Activated gamma-delta T cell treated with anti-CD3 and anti-CD28 coated beads, Interleukin-2, amount 50 U/mL, for 16 hours (primary cell): ENCODE results near the gene VAPA.

Experiments used
- DNase-seq: peaks from one replicate; pipeline ENCODE4 v3.0.0-alpha.2; 2020; ENCODE audit warnings: low read depth

Gene VAPA

GRCh38 chr18:9974279-9974915, 60.6 kb downstream of the VAPA start:
- DNase-seq = no peak

- no peak for DNase-seq
These were observed 61.8 kb downstream of the VAPA start for GRCh38 chr18:9975658-9976057.

DNA sequence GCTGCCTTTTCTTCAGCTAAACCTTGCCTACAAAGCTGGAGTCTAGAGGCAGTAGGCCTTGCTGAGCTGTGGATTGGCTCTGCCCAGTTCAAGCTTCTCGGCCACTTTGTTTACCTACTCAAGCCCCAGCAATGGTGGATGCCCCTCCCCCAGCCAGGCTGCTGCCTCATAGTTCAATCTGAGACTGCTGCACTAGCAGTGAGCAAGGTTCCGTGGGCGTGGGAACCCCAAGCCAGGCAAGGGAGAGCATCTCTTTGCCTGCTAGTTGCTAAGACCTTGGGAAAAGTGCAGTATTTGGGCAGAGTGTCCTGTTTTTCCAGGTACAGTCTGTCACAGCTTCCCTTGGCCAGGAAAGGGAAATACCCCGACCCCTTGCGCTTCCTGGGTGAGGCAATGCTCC, 68.9 kb downstream of the VAPA start:
- no peak for DNase-seq

GRCh38 chr18:9984080-9984479, 70.3 kb downstream of the VAPA start:
- no peak for DNase-seq

- DNase-seq = no peak
These were observed 71.8 kb downstream of the VAPA start for GRCh38 chr18:9985641-9986040.

DNA sequence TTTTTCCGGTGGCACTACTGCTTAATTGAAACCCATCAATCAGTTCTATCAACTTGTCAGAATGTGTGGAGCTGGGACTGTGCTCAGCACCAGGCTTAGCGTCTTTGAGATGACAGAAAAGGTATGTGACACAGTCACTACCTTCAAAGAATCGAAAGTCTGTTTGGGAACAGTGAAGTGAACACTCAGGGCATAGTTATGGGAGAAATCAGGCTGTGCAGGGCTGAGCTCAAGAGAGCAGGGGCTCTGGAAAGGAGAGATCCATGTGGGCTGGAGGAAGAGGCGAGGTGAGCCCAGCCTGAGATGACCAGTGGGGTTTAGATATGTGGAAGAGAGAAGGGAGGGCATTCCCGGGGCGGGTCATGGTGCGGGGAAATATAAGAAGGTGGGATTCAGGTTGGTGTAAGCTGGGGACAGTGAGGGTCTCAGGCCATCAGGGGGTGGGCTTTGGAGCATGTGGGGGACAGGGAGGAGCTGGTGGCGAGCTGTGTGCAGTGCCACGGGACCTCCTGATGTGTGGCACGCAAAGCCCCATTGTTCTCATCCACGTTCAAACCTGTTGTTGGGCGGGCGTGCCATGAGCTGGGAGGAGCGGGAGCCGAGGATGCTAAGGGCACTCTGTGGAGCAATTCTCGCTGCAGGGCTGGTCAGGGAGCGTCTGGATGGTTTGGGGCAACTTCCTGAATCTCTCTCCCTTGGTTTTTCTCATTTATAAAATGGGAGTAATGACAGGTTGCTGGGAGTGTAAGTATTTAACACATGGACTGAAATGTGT, 72.5 kb downstream of the VAPA start:
- no peak for DNase-seq

- no peak for DNase-seq
These were observed 73.5 kb downstream of the VAPA start for GRCh38 chr18:9987345-9987744.

DNA sequence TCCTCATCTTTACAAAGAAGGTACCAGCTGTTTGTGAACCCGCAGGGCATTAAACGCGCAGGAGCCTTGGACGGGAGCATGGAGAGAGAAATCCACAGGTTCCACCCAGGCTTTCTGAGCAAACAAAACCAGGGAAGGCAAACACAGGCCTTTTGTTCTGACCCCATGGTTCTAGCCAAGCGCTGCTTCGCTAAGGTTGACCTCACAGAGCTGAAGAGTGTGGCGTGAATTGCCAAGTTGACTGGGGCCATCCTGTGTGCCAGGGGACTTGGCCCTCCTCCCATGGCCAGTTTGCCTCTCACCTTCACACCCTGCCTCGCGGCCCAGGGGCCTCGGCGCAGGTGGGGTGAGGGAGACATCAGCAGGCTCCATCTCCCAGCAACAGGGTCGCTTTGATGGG, 74.1 kb downstream of the VAPA start:
- no peak for DNase-seq

- no peak for DNase-seq
These were observed 74.8 kb downstream of the VAPA start for GRCh38 chr18:9988665-9989064.

GRCh38 chr18:9989481-9989880, 75.7 kb downstream of the VAPA start:
- DNase-seq = no peak

DNA sequence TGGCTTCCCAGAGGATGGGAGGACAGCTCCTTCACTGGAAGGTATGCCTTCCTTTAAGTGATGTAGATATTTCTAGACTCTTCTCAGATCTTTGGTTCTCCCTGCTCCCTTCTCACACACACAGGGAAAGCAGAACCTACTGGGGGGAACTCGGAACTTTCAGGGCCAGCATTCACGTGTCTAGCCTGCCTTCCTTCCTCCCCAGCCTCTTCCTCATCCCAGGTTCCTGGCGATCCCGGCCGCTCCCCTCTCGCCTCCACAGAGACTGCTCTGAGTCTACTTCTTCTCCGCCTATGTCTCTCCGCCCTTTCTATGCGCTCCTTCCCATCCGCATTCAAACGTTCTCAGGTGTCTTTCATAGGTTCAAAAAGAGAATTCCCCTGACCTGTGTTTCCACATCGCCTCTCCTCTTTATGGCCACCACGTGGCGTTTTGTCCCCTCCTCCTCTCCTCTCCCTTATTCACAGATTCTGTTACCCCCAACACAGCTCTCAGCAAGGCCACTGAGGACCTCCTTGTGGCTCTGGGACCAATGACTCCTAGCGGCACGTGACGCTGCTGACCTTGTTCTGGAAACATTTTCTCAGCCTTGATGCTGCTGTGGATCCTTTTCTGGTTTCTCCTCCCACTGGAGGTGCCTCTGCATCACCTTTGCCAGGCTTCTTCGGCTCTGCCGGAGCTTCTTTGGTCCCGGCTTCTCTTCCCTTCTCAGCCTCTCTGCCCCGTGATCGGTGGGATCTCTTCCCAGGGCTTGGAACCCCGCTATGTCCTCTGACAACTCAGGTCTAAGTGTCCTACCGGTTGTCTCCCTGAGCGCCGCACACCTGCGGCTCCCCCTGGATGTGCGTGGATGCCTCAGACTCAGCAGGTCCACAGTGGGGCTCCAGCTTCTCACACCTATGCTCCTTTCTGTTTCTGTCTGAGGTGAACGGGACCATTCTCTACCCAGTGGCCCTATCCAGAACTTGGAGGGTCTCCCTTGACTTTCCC, 77.5 kb downstream of the VAPA start:
- no peak for DNase-seq

- DNase-seq = no peak
These were observed 78.6 kb downstream of the VAPA start for GRCh38 chr18:9992300-9992972.

- no peak for DNase-seq
These were observed 79.2 kb downstream of the VAPA start for GRCh38 chr18:9992973-9993520.

DNA sequence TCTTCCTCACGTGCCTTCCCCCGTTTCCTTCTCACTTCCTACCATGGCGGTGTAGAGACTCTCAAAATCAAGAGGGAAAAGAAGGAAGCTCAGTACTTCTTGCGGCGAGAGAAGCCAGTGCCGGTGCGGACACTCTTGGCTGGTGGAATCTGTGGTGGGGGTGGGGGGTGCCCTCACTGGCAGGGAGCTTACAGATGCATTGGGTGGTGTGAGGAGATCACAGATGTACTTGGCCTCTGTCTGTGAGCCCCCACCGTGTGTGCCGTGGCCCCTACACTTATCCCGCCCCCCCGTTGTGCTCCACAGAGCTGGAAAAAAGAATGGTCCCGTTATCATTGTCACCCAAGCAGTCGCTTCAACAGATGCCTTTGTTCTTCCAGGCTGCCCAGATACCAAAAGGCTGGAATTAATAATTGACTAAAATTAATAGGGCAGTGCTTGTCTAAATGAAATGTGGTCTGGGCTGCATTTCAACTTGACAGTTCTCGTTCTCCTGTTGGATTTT, 79.8 kb downstream of the VAPA start:
- no peak for DNase-seq

DNA sequence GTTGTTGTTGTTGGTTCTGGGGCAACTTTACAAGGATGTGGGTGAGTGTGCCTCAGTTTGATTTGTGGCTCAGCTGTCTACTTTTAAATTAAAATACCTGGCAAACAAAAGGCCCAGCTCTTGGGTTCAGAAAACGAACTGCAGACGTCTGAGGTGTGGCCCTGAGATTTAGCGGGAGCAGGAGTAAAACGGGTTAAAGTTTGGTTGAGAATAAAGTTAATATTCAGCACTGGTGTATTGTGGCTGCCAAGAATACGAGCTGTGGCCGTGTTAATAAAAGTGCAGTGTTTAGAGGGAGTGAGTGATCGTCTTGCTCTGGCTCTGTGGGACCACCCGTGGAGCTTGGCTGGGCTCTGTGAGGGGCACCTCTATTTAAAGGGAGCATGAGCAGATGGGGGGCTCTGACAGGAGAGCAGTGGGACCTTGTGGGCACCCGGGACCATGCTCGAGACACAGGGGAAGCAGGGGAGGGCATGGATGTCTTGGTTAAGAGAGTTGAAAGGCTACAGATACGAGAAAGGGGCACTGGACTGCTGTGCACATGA, 80.3 kb downstream of the VAPA start:
- DNase-seq = no peak

- DNase-seq = no peak
These were observed 81.0 kb downstream of the VAPA start for GRCh38 chr18:9994701-9995235.

GRCh38 chr18:9995631-9996030, 81.8 kb downstream of the VAPA start:
- no peak for DNase-seq

- no peak for DNase-seq
These were observed 82.3 kb downstream of the VAPA start for GRCh38 chr18:9996094-9996493.

GRCh38 chr18:9997711-9998110, 83.9 kb downstream of the VAPA start:
- DNase-seq = no peak

GRCh38 chr18:9998330-9998729, 84.5 kb downstream of the VAPA start:
- DNase-seq = no peak

GRCh38 chr18:10002280-10002679, 88.5 kb downstream of the VAPA start:
- DNase-seq = no peak
